ENCODE data around the gene CYSTM1. TPM values are rescaled to one million over a fixed set of nuclear protein-coding genes. Genes with fewer than 3 reads are reported as not detected.

The CYSTM1 gene
- total and polyA plus RNA-seq, 4 donors, result 8.1 to 45.7 (median 23.4) TPM

DNA sequence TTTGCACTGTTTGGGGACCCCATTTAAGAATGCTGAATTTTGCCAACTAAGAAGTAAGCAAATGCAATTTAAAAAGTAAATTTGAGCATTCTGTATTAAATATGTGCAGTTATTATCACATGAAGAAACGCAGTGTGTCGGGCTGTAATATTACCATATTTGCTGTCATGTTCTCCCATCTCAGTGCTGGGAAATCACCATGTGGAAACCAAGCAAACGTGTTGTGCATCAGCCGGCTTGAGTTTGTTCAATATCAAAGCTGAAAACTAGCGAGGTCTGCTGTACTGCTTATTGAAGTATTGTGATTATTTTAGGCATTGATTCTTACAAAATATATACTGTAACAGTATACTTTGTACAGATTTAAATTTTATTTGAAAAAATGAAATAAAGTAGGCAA is 46.6 kb upstream of the CYSTM1 start:
- Histone ChIP-seq H3K27ac (ENCODE audit: low read depth in 1 of 2, low read length in 2 of 2) (no peak overlapping the region), H3K27me3 (ENCODE audit: control insufficient read depth in 4 of 4, insufficient read depth in 4 of 4, low read length in 3 of 4) (no peaks in the 10 kb centered on the region), H3K4me3 (ENCODE audit: low read depth in 1 of 3, low read length in 3 of 3) (no peak overlapping the region), H3K36me3 (ENCODE audit: control insufficient read depth in 4 of 4, insufficient read depth in 3 of 4, low read depth in 1 of 4, low read length in 3 of 4) (no peaks in the 10 kb centered on the region), H3K9me3 (ENCODE audit: control insufficient read depth in 4 of 4, low read length in 3 of 4) (no peaks in the 10 kb centered on the region), H3K9ac (ENCODE audit: low read depth in 1 of 2, low read length in 2 of 2) (no peak overlapping the region), H3K4me1 (ENCODE audit: control insufficient read depth in 4 of 4, insufficient read depth in 4 of 4, low read length in 3 of 4) (peaks cover 3 to 23% (median 6%) of the 10 kb centered on the region in 4 donors)
- TF ChIP-seq, protein P1, sequence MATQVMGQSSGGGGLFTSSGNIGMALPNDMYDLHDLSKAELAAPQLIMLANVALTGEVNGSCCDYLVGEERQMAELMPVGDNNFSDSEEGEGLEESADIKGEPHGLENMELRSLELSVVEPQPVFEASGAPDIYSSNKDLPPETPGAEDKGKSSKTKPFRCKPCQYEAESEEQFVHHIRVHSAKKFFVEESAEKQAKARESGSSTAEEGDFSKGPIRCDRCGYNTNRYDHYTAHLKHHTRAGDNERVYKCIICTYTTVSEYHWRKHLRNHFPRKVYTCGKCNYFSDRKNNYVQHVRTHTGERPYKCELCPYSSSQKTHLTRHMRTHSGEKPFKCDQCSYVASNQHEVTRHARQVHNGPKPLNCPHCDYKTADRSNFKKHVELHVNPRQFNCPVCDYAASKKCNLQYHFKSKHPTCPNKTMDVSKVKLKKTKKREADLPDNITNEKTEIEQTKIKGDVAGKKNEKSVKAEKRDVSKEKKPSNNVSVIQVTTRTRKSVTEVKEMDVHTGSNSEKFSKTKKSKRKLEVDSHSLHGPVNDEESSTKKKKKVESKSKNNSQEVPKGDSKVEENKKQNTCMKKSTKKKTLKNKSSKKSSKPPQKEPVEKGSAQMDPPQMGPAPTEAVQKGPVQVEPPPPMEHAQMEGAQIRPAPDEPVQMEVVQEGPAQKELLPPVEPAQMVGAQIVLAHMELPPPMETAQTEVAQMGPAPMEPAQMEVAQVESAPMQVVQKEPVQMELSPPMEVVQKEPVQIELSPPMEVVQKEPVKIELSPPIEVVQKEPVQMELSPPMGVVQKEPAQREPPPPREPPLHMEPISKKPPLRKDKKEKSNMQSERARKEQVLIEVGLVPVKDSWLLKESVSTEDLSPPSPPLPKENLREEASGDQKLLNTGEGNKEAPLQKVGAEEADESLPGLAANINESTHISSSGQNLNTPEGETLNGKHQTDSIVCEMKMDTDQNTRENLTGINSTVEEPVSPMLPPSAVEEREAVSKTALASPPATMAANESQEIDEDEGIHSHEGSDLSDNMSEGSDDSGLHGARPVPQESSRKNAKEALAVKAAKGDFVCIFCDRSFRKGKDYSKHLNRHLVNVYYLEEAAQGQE (IDR thresholded peaks at IDR 0.05), result no peak
- TF ChIP-seq HNF4A (conservative IDR thresholded peaks at IDR 0.05) (no peak), HNF4G (IDR thresholded peaks at IDR 0.05) (no peak), RXRA (IDR thresholded peaks at IDR 0.05) (no peak)
- TF ChIP-seq, protein P2, sequence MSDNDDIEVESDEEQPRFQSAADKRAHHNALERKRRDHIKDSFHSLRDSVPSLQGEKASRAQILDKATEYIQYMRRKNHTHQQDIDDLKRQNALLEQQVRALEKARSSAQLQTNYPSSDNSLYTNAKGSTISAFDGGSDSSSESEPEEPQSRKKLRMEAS (IDR thresholded peaks at IDR 0.05), result no peak
- DNase-seq (ENCODE audit: low spot score), result no peak
- 93% methylated on average over 5 of the region's 5 CpGs for WGBS

DNA sequence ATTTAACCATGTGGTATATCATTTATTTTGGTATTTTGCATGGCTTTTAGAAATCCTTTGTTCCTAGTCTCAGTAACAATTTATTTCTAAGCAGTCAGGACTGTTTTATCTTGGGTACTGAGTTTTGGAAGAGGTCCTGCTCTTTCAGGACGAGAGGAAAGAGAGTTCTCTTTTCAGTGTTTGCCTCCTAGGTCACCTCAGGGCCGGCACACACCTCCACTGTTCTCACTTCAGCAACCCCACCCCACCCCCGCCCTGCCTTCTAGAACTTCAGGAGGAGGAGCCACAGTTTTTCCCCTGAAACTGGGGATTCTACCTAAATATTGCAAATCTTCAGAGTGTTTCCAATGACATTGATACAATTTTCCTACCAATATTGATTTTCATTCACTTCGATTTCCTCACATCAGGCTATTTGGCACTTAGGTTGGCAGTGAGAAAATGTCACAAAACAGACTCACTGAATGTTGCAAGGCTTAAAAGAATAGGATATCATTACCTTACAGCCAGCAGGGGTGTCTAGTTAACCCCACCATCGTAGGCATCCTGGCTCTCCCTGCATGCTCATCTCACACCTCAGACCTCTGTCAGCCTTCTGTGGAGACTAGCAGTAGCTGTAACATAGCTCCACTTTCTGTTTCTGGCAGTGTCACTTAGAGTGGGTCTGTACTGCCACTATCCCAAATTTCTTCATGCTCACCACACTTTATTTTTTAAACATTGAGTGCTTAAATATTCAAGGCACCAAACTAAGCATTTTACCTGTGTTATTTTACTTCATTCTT is 43.8 kb upstream of the CYSTM1 start:
- TF ChIP-seq TAF1 (conservative IDR thresholded peaks at IDR 0.05), result no peak
- no peak for TF ChIP-seq SP1 (IDR thresholded peaks at IDR 0.05)
- no peak for TF ChIP-seq RXRA (IDR thresholded peaks at IDR 0.05)
- TF ChIP-seq JUND (IDR thresholded peaks at IDR 0.05), result no peak
- TF ChIP-seq, protein P3, sequence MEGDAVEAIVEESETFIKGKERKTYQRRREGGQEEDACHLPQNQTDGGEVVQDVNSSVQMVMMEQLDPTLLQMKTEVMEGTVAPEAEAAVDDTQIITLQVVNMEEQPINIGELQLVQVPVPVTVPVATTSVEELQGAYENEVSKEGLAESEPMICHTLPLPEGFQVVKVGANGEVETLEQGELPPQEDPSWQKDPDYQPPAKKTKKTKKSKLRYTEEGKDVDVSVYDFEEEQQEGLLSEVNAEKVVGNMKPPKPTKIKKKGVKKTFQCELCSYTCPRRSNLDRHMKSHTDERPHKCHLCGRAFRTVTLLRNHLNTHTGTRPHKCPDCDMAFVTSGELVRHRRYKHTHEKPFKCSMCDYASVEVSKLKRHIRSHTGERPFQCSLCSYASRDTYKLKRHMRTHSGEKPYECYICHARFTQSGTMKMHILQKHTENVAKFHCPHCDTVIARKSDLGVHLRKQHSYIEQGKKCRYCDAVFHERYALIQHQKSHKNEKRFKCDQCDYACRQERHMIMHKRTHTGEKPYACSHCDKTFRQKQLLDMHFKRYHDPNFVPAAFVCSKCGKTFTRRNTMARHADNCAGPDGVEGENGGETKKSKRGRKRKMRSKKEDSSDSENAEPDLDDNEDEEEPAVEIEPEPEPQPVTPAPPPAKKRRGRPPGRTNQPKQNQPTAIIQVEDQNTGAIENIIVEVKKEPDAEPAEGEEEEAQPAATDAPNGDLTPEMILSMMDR (IDR thresholded peaks at IDR 0.05; ENCODE audit: low read depth, low read length, missing input control), result no peak
- no peak for TF ChIP-seq FOXA2 (IDR thresholded peaks at IDR 0.05)
- no peak for TF ChIP-seq HNF4G (IDR thresholded peaks at IDR 0.05)
- TF ChIP-seq RAD21 (IDR thresholded peaks at IDR 0.05), result no peak
- H3K9me3 ChIP-seq (ENCODE audit: control insufficient read depth in 4 of 4, low read length in 3 of 4), result no peaks in the 10 kb centered on the region
- H3K27me3 ChIP-seq (ENCODE audit: control insufficient read depth in 4 of 4, insufficient read depth in 4 of 4, low read length in 3 of 4), result no peaks in the 10 kb centered on the region
- no peaks in the 10 kb centered on the region for H3K36me3 ChIP-seq (ENCODE audit: control insufficient read depth in 4 of 4, insufficient read depth in 3 of 4, low read depth in 1 of 4, low read length in 3 of 4)
- no peak overlapping the region for H3K9ac ChIP-seq (ENCODE audit: low read depth in 1 of 2, low read length in 2 of 2)
- 57% methylated on average over 5 of the region's 5 CpGs for WGBS
- H3K27ac ChIP-seq (ENCODE audit: low read depth in 1 of 2, low read length in 2 of 2), result no peak overlapping the region
- H3K4me3 ChIP-seq (ENCODE audit: low read depth in 1 of 3, low read length in 3 of 3), result no peak overlapping the region
- peaks cover 1 to 16% (median 3%) of the 10 kb centered on the region in 4 donors for H3K4me1 ChIP-seq (ENCODE audit: control insufficient read depth in 4 of 4, insufficient read depth in 4 of 4, low read length in 3 of 4)
- DNase-seq (ENCODE audit: low spot score), result no peak

DNA sequence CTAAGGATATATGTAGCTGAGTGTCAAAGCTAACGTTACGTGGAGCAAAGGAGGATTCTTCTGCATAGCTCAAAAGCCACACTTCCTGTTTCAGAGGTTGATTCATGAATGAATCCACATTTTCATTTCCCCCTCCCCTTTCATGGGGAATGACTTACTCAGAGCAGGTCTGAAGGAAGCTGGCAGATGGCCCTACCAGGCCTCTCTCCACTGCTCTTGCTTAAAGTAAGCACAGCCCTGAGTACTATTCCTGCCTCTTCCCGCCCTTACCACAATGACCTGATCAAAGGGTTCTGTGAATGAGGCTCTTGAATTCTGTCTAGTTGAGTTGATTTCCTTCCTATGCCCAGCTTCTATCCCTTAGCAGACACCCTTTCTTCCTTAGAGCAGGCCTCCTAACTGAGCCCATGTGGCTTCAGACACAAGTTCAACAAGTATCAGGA is 43.0 kb upstream of the CYSTM1 start:
- Histone ChIP-seq H3K36me3 (ENCODE audit: control insufficient read depth in 4 of 4, insufficient read depth in 3 of 4, low read depth in 1 of 4, low read length in 3 of 4) (no peaks in the 10 kb centered on the region), H3K4me3 (ENCODE audit: low read depth in 1 of 3, low read length in 3 of 3) (no peak overlapping the region), H3K27ac (ENCODE audit: low read depth in 1 of 2, low read length in 2 of 2) (no peak overlapping the region), H3K4me1 (ENCODE audit: control insufficient read depth in 4 of 4, insufficient read depth in 4 of 4, low read length in 3 of 4) (peaks cover 0 to 8% (median 0%) of the 10 kb centered on the region in 4 donors), H3K27me3 (ENCODE audit: control insufficient read depth in 4 of 4, insufficient read depth in 4 of 4, low read length in 3 of 4) (no peaks in the 10 kb centered on the region), H3K9ac (ENCODE audit: low read depth in 1 of 2, low read length in 2 of 2) (no peak overlapping the region), H3K9me3 (ENCODE audit: control insufficient read depth in 4 of 4, low read length in 3 of 4) (no peaks in the 10 kb centered on the region)
- no peak for DNase-seq (ENCODE audit: low spot score)
- 70% methylated on average over 3 of the region's 3 CpGs for WGBS
- TF ChIP-seq NR2F2 (IDR thresholded peaks at IDR 0.05) (no peak), RAD21 (IDR thresholded peaks at IDR 0.05) (no peak), HNF4G (IDR thresholded peaks at IDR 0.05) (no peak), SP1 (IDR thresholded peaks at IDR 0.05) (no peak), HNF4A (conservative IDR thresholded peaks at IDR 0.05) (no peak)
- TF ChIP-seq, protein P1 (IDR thresholded peaks at IDR 0.05), result no peak
- TF ChIP-seq, protein P4, sequence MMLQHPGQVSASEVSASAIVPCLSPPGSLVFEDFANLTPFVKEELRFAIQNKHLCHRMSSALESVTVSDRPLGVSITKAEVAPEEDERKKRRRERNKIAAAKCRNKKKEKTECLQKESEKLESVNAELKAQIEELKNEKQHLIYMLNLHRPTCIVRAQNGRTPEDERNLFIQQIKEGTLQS (IDR thresholded peaks at IDR 0.05), result no peak
- TF ChIP-seq, protein P3 (IDR thresholded peaks at IDR 0.05; ENCODE audit: low read depth, low read length, missing input control), result no peak
